C4-2B (cell line): ENCODE data around the gene BABAM2.
"Not testable (repeated sequence)": the region's sequence is repeated elsewhere in the genome, so short reads cannot be mapped to it uniquely, and the experiment has no call there.

Source experiments
- CTCF ChIP-seq: fragments of 450-650 bp; conservative IDR thresholded peaks from 2 replicates; pipeline ENCODE4 v1.5.1; 2017; ENCODE audit warnings: mild to moderate bottlenecking
- ZFX ChIP-seq: fragments of 450-650 bp; IDR thresholded peaks from 2 replicates; pipeline ENCODE4 v1.6.1; 2017

GRCh38 chr2:27968957-27969356 is 78.4 kb downstream of the BABAM2 start:
- TF ChIP-seq CTCF, ZFX: not testable (repeated sequence)
